Dedifferentiated amniotic fluid mesenchymal stem cell (primary cell): ENCODE results near the gene FAF1.
"Not testable (repeated sequence)": the region's sequence is repeated elsewhere in the genome, so short reads cannot be mapped to it uniquely, and the experiment has no call there.

ENCODE experiments used
- DNase-seq: peaks from one replicate; pipeline ENCODE4 v3.0.0-alpha.2; 2016; ENCODE audit errors: extremely low spot score

The FAF1 gene

GRCh38 chr1:50910356-50910755, 49.7 kb downstream of the FAF1 start:
- not testable (repeated sequence) for DNase-seq

DNA sequence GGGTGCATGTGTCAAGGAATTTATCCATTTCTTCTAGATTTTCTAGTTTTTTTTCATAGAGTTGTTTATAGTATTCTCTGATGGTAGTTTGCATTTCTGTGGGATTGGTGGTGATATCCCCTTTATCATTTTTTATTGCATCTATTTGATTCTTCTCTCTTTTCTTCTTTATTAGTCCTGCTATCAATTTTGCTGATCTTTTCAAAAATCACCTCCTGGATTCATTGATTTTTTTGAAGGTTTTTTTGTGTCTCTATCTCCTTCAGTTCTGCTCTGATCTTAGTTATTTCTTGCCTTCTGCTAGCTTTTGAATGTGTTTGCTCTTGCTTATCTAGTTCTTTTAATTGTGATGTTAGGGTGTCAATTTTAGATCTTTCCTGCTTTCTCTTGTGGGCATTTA, 52.5 kb downstream of the FAF1 start:
- not testable (repeated sequence) for DNase-seq

DNA sequence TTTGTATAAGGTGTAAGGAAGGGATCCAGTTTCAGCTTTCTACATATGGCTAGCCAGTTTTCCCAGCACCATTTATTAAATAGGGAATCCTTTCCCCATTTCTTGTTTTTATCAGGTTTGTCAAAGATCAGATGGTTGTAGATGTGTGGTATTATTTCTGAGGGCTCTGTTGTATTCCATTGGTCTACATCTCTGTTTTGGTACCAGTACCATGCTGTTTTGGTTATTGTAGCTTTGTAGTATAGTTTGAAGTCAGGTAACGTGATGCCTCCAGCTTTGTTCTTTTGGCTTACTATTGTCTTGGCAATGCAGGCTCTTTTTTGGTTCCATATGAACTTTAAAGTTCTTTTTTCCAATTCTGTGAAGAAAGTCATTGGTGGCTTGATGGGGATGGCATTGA, 54.0 kb downstream of the FAF1 start:
- DNase-seq: not testable (repeated sequence)

DNA sequence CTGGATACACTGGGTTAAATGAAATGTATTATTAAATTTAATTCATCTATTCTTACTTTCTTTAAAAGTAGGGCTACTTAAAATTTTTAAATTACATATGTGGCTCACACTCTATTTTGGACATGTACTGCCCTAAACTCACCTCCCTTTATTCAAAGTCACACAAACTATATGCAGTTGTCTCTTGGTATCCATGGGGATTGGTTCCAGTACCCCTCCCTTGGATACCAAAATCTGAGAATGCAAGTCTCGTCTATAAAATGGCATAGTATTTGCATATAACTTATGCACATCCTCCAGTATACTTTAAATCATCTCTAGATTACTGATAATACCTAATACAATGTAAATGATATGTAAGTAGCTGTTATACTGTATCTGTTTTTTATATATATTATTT, 57.6 kb downstream of the FAF1 start:
- no peak for DNase-seq

GRCh38 chr1:50901872-50902271, 58.2 kb downstream of the FAF1 start:
- no peak for DNase-seq

GRCh38 chr1:50898773-50899172, 61.3 kb downstream of the FAF1 start:
- DNase-seq: no peak

- no peak for DNase-seq
Observed at GRCh38 chr1:50894340-50894739, 65.7 kb downstream of the FAF1 start.

DNA sequence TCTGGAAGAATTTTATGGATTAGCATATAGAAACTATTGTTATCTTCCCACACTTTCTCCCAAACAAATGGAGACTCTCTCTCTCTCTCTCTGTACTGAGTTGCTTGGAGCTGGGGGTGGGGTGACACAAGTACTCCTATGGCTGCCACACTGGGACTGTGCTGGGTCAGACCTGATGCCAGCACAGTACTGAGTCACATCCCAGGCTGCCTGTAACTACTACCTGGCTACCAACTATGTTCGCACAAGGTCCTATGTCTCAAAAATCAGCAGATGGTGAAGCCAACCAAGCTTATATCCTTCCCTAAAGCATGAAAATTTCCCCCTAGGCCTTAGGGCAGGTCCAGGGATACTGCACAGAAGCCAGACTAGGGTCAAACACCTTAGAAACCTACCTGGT, 66.6 kb downstream of the FAF1 start:
- DNase-seq: no peak

DNA sequence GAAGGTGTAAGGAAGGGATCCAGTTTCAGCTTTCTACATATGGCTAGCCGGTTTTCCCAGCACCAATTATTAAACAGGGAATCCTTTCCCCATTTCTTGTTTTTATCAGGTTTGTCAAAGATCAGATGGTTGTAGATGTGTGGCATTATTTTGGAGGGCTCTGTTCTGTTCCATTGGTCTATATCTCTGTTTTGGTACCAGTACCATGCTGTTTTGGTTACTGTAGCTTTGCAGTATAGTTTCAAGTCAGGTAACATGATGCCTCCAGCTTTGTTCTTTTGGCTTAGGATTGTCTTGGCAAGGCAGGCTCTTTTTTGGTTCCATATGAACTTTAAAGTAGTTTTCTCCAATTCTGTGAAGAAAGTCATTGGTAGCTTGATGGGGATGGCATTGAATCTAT, 72.5 kb downstream of the FAF1 start:
- DNase-seq: not testable (repeated sequence)

GRCh38 chr1:50880373-50880772, 79.7 kb downstream of the FAF1 start:
- DNase-seq: no peak

DNA sequence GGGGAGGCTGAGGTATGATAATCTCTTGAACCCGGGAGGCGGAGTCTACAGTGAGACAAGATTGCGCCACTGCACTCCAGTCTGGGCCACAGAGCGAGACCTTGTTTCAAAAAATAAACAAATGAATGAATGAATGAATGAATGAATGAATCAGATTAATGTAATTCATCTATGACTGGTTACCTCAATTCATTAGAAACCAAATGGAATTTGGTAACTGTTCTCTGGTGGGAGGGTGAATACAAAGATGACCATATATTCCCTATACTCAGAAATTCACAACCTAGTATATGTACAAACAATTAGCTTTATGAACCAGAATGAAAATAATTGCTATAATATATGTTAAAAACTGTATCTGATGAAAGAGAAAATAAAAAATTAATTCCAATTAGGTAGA, 80.9 kb downstream of the FAF1 start:
- DNase-seq: no peak

DNA sequence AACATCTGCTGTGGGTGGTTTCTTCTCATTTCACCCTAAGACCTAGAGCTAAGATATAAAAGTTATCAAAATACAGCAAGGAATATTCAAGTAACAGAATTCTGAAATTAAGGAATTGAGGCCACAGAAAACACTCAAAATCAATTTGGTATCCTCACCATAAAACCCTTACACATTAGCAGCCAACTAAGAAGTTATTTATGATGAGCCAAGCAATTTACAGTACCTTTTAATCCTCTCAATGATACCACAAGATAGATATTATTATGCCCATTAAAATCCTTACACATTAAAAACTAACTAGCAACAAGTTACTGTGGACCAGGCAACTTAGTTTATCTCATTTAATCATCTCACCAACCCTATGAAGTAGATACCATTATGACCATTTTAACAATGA, 81.6 kb downstream of the FAF1 start:
- no peak for DNase-seq

DNA sequence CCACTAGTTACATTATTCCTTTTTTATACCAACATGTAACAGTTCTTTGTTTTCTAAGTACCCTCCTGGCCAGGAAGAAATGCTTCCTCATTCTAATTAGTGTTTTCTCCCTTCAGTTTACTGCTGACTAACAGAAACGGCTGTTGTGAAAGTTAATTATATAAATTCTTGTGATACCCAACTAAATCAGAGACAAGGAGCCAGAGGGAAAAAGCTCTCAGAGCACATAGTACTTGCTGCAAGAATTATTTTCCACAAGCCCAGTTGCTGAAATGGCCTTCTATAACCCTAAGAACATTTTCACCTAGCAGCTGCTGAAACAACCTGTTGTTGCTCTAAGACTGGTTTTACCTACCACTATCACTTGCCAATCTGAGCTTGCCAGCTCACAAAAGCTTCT, 82.4 kb downstream of the FAF1 start:
- no peak for DNase-seq

DNA sequence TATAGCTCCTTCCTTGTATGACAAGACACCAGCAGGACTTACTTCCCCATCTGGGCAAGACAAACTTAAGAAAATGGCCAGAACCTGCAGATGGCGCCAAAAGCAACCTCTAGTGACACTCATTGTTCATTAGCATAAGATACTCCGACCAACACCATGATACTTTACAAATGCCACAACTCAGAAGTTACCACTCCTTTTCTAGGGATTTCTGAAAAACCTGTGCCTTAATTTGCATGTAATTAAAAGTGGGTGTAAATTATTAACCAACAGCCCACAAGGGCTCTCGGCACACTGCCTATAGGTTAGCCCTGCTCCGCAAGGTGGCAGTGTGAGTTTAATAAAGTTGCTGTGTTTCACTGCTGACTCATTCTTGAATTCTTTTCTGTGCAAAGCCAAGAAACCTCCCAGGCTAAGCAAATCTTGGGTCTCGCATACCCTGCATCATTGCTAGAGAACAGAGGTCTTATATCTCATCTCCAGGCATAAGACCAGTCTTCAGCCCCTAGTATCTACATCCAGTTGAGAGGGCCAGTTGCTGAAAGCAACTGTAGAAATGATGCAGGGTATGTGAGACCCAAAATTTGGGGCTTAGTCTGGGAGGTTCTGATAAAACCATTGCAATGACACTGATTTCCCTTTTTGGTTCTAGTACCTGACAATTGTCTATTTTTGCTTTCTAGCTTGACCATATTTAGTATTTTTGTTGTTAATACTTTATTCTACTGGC, 86.4 kb downstream of the FAF1 start:
- peak; percentile 38 for DNase-seq

DNA sequence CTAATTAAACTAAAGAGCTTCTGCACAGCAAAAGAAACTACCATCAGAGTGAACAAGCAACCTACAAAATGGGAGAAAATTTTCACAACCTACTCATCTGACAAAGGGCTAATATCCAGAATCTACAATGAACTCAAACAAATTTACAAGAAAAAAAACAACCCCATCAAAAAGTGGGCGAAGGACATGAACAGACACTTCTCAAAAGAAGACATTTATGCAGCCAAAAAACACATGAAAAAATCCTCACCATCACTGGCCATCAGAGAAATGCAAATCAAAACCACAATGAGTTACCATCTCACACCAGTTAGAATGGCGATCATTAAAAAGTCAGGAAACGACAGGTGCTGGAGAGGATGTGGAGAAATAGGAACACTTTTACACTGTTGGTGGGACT, 95.2 kb downstream of the FAF1 start:
- not testable (repeated sequence) for DNase-seq

- no peak for DNase-seq
Observed at GRCh38 chr1:50861772-50862171, 98.3 kb downstream of the FAF1 start.

DNA sequence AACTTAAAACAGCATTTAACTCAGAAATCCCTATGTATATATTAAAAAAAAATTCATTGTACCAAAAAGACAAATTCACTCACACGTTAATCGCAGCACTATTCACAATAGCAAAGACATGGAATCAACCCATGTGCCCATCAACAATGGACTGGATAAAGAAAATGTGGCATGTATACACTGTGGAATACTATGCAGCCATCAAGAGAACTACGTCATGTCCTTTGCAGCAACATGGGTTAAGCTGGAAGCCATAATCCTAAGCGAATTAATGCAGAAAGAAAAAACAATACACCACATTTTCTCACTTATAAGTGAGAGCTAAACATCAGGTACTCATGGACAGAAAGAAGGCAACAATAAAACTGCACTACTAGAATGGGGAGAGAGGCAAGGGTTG, 99.4 kb downstream of the FAF1 start:
- no peak for DNase-seq

GRCh38 chr1:50860256-50860655, 99.8 kb downstream of the FAF1 start:
- no peak for DNase-seq

DNA sequence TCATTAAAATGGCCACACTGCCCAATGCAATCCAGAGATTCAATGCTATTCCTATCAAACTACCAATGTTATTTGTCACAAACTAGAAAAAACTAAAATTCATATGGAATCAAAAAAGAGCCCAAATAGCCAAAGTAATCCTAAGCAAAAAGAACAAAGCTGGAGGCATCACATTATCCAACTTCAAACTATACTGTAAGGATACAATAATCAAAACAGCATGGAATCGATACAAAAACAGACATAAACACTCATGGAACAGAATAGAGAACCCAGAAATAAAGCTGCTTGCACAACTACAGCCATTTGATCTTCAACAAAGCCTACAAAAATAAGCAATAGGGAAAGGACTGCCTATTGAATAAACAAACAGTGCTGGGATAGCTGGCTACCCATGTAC, 100.4 kb downstream of the FAF1 start:
- no peak for DNase-seq

DNA sequence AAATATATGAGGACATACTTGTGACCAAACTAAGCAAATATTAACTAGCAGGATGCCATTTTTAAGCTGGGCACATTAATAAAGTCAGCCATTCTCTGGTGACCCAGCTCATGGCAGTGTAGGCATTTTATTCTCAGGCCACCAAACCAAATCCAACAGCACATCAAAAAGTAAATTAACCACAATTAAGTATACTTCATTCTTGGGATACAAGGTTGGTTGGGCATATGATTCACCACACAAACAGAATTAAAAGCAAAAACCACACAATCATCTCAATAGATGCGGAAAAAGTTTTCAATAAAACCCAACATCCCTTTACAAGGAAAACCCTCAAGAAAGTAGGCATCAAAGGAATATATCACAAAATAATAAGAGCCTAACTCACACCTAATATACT, 101.3 kb downstream of the FAF1 start:
- no peak for DNase-seq

- no peak for DNase-seq
Observed at GRCh38 chr1:50857702-50858101, 102.4 kb downstream of the FAF1 start.

DNA sequence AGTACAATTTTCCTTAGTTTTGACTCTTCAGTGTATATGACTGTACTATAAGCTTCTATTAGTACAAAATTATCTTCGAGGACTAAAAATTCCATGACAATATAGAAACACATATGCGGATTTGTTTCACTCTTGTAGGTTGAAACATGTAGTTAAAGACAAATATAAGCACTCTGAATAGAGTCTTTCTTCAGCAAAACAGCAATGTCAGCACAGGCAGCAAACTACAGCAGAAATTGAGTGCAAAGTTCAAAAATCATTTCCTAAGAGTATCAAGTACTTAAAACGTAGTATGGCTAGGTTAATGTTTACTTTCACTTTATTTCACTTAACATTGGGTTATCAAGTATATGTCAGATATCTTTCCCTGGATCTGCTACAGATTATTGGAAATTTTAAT, 106.7 kb downstream of the FAF1 start:
- DNase-seq: no peak

GRCh38 chr1:50852889-50853288, 107.2 kb downstream of the FAF1 start:
- no peak for DNase-seq

GRCh38 chr1:50851466-50851865, 108.6 kb downstream of the FAF1 start:
- no peak for DNase-seq
